Motor neuron (in vitro differentiated cells): ENCODE data around the gene ALS2. TPM values are rescaled to one million over a fixed set of nuclear protein-coding genes. Genes with fewer than 3 reads are reported as not detected.
"Not testable (repeated sequence)": the region's sequence is repeated elsewhere in the genome, so short reads cannot be mapped to it uniquely, and the experiment has no call there.

Source experiments
- ATAC-seq, 8 experiments: fragments of 200-7000 bp; cut with Tn5 transposase; replicated peaks in 6 of 8; 2 replicates each; pipeline ENCODE4 v1.8.0; 2021; ENCODE audit warnings: mild to moderate bottlenecking in 8 of 8, moderate library complexity in 8 of 8
- H3K27ac ChIP-seq, 2 donors: fragments of 250-450 bp; sonication (Bioruptor Pico); 2 replicates each; pipeline ENCODE4 v1.9.0; 2021; ENCODE audit warnings: antibody characterized with exemption in 2 of 2, mild to moderate bottlenecking in 2 of 2, moderate library complexity in 1 of 2
- H3K4me1 ChIP-seq, 2 donors: fragments of 250-450 bp; sonication (Bioruptor Pico); replicated peaks in 1 of 2; 2 replicates each; pipeline ENCODE4 v1.6.1; 2021; ENCODE audit warnings: antibody characterized with exemption in 2 of 2, mild to moderate bottlenecking in 2 of 2, moderate library complexity in 1 of 2
- H3K4me3 ChIP-seq, 5 donors: fragments of 250-450 bp; sonication (Bioruptor Pico); 2 replicates each; pipeline ENCODE4 v1.9.0; 2021; ENCODE audit warnings: antibody characterized with exemption in 5 of 5, mild to moderate bottlenecking in 5 of 5, moderate library complexity in 4 of 5
- WGBS, 10 experiments: fragments of 450-650 bp; shearing (Covaris generic); methylation state at CpG; one replicate each; pipeline ENCODE4 v1.0.0; 2022; 5-methylcytosine and 5-hydroxymethylcytosine counted together
- in situ Hi-C, 9 experiments: fragments of 400-800 bp; cut with MboI; loops; one replicate each; pipeline ENCODE4 v1.15.0; 2021; ENCODE audit warnings: low sequenced_read_pairs in 9 of 9, low pct_unique_long_range_greater_than_20kb in 2 of 9; ENCODE audit not compliant: unreplicated experiment in 9 of 9
- total RNA-seq, 8 experiments: library from RNA; unstranded; fragments of 300-600 nt; gene quantifications; 2 replicates each; pipeline versions ENCODE4 v1.2.3 to v1.2.4, GENCODE V29; 2022

The ALS2 gene
- total RNA-seq, result 10 to 100 TPM; 17.3 to 32.9 (median 21.8) TPM

DNA sequence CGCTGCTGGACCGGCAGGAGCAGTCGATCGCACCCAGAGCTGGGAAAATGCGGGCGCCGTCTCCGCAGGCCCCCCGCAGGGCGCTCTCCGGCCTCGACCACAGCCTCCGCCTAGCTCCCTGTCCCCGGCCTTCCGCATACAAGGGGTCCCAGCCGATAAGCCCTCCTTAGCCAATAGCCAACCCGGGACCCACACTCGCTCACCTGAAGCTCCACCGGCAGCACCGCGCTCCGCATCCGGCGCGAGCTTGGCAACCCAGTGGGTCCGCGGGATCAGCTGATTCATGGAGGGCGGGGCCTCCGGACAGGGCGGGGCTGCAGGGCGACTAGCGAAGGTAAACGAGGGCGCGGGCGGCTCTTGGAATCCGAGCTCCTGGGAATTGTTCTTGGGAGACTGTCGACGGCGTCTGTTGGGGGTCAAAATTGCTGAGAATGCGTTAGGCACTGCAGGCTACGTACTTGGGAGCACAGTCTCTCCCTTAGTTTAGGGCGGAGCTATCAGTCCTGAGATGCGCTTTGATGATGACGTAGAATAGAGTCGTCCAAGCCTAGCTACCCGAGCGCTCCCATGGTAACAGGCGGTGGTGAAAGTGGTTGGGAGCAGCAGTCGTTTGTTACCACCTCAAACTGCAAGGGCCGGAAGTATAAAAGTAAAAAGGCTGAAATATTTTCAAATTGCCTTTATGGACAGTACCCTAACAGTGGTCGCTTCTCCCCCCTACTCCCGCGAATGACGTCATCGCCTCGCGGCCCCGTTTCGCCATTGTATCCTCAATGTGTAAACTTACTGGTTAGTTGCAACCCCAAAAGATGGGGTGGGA is at the start of gene ALS2:
Gene ALS2 (minus strand): TSS at position 260 of the 820 bp plus-strand sequence. CDS start 12,048 bp downstream, outside the sequence.
- ATAC-seq, result peak; percentile 88 to 93 (median 92)
- WGBS, 10 experiments, result 0 to 4% (median 0%) methylated on average over 6 to 19 of the region's 60 CpGs; no CpG with 5 or more reads in 6 of the 10 experiments
- Histone ChIP-seq H3K4me1 (peaks cover 5 to 19% of the 10 kb centered on the region in 2 donors), H3K27ac (peak within 1 kb of the TSS; percentile 59 to 62), H3K4me3 (peak within 1 kb of the TSS; percentile 60 to 88 (median 71))
- in situ Hi-C loops, result loop anchor here (25.0 kb wide), 2 partner anchors 381 to 406 kb away; no protein-coding TSS in a partner anchor

GRCh38 chr2:201828220-201828619 is 47.5 kb upstream of the ALS2 start:
- no peak overlapping the region for H3K4me3 ChIP-seq
- WGBS, 10 experiments, result 27 to 90% (median 80%) methylated on average over 1 to 2 of the region's 2 CpGs; no CpG with 5 or more reads in 1 of the 10 experiments
- H3K27ac ChIP-seq, result no peak overlapping the region
- no peak for ATAC-seq
- H3K4me1 ChIP-seq, result no peaks in the 10 kb centered on the region
- in situ Hi-C loops, result no loop called here

DNA sequence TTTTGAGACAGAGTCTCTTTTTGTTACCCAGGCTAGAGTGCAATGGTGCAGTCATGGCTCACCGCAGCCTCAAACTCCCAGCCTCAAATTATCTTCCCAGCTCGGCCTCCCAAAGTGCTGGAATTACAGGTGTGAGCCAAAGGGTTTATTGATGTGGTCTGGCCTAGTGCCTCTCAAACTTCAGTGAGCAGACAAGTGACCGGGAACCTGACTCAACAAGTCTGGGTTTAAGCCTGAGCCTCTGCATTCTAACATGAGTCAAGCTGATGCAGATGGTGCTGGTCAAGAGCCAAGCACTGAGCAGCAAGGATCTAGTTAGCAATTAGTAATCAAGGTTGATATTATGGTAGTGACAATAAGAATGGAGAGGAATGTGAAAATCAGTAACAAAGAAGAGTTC is 46.9 kb upstream of the ALS2 start:
- Histone ChIP-seq H3K4me1 (no peaks in the 10 kb centered on the region), H3K27ac (no peak overlapping the region), H3K4me3 (no peak overlapping the region)
- 24 to 100% (median 90%) methylated on average over 1 to 3 of the region's 3 CpGs; no CpG with 5 or more reads in 4 of the 10 experiments for WGBS, 10 experiments
- ATAC-seq, result no peak
- in situ Hi-C loops, result no loop called here

GRCh38 chr2:201824212-201824611 is 43.5 kb upstream of the ALS2 start:
- in situ Hi-C loops, result no loop called here
- WGBS, 10 experiments, result 0 to 100% (median 80%) methylated on average over 1 of the region's 1 CpG; no CpG with 5 or more reads in 1 of the 10 experiments

DNA sequence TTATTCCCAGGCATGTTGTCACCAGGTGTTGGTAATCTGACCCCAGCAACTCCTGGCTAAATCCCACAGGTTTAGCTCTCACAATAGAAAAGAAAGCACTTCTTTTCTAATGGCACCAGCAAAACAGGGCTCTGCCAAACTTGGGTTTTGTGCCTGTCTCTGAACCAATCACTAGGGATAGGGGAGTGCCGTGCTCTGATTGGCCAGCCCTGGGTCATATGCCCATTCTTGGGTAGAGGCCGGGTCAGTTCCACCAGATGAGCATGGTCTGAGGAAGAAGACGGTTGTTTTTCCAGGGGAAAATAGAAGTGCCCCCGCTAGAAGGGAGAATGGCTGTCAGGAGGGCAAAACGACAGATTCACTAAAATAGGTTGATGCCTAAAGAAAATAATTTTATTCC is 40.3 kb upstream of the ALS2 start:
- in situ Hi-C loops, result no loop called here
- ATAC-seq, result no peak
- Histone ChIP-seq H3K27ac (no peak overlapping the region), H3K4me3 (no peak overlapping the region), H3K4me1 (no peaks in the 10 kb centered on the region)
- 68 to 100% (median 93%) methylated on average over 1 to 5 of the region's 5 CpGs; no CpG with 5 or more reads in 3 of the 10 experiments for WGBS, 10 experiments

More at GRCh38 chr2:201824212-201824611, 43.5 kb upstream of the ALS2 start:
- ATAC-seq, result no peak
- H3K4me3 ChIP-seq, result no peak overlapping the region
- no peak overlapping the region for H3K27ac ChIP-seq
- no peaks in the 10 kb centered on the region for H3K4me1 ChIP-seq

DNA sequence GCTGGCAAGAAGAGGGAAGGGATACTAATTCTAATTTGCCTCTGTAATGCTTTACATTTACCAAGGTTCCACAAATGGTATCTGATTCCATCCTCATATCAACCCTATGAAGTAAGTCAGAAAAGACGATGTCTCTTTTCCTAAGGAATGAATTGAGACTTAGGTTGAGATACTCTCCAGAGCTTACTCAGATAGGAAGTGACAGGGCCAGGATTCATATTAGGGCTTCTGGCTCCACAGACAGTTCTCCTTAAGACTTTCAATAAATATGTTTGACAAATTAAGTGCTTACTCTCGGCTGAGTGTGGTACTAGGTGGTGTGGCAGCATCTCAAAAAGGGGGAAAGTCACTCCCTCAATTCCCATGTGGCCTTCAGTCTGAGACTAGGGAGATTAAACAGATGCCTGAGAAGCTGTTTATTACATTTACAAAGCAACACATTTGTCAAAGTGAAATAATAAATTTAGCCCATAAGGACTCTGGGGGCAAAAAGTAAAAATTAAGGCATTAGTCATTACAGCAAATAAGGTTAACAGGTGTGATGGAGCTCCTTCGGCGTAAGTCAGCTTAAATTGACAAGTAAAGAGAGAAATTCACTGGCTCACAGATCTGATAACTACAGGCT is 39.8 kb upstream of the ALS2 start:
- WGBS, 10 experiments, result 0 to 89% (median 64%) methylated on average over 1 to 4 of the region's 4 CpGs; no CpG with 5 or more reads in 2 of the 10 experiments
- Histone ChIP-seq H3K4me3 (no peak overlapping the region), H3K4me1 (no peaks in the 10 kb centered on the region), H3K27ac (no peak overlapping the region)
- no peak for ATAC-seq
- in situ Hi-C loops, result no loop called here

DNA sequence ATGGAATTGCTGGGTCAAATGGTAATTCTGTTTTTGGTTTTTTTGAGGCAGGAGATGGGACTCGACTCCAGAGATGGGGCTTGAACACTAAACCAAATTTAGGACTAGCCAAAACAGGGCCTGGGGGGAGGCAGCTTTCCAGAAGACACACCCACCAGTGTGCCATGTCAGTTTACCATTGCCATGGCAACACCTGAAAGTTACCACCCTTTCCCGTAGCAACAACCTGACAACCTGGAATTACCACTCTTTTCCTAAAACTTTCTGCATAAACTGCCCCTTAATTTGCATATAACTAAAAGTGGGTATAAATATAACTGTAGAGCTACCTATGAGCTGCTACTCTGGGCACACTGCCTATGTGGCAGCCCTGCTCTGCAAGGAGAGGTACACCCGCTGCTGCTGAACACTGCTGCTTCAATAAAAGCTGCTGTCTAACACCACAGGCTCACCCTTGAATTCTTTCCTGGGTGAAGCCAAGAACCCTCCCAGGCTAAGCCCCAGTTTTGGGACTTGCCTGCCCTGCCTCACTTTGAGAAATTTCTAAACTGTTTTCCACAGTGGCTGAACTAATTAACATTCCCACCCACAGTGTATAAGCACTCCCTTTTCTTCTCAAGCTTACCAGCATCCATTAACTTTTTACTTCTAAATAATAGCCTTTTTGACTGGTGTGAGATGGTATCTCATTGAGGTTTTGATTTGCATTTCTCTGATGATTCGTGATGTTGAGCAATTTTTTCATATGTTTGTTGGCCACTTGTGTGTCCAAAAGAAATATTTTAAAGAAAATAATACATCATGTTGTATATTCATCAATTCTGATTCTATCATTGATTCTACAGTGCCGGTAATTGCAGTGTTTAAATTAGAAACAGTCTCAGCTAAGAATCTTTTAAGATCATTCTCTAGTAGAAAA is 36.2 kb upstream of the ALS2 start:
- WGBS, 10 experiments, result 11 to 94% (median 71%) methylated on average over 1 to 4 of the region's 5 CpGs
- no peak overlapping the region for H3K4me3 ChIP-seq
- peak in 2 of 8 experiments; percentile 83 to 87 for ATAC-seq
- H3K4me1 ChIP-seq, result no peaks in the 10 kb centered on the region
- H3K27ac ChIP-seq, result no peak overlapping the region
- in situ Hi-C loops, result no loop called here

- WGBS, 10 experiments, result 4 to 94% (median 82%) methylated on average over 2 to 9 of the region's 9 CpGs
- Histone ChIP-seq H3K4me1 (no peaks in the 10 kb centered on the region), H3K4me3 (no peak overlapping the region), H3K27ac (no peak overlapping the region)
- in situ Hi-C loops, result no loop called here
- ATAC-seq, result no peak
These were observed 33.4 kb upstream of the ALS2 start for GRCh38 chr2:201813996-201814760.

DNA sequence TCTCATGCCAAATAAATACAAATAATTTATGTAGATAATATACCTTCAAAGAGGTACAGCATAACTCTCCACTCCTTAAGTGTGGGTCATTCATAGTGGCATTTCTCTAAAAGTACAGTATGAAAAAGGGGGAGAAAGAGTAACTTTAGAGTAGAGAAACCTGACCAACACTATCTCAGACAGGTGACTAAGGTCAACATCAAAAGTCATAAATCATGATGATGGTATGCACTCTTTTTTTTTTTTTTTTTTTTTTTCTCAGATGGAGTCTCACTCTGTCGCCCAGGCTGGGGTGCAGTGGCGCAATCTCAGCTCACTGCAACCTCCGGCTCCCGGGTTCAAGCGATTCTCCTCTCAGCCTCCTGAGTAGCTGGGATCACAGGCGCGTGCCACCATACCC is 29.9 kb upstream of the ALS2 start:
- H3K4me3 ChIP-seq, ATAC-seq, H3K27ac ChIP-seq, in situ Hi-C loops: not testable (repeated sequence)
- peaks cover 23 to 24% of the 10 kb centered on the region in 2 donors for H3K4me1 ChIP-seq
- WGBS, 10 experiments, result 70 to 100% (median 96%) methylated on average over 2 to 5 of the region's 7 CpGs; no CpG with 5 or more reads in 7 of the 10 experiments

DNA sequence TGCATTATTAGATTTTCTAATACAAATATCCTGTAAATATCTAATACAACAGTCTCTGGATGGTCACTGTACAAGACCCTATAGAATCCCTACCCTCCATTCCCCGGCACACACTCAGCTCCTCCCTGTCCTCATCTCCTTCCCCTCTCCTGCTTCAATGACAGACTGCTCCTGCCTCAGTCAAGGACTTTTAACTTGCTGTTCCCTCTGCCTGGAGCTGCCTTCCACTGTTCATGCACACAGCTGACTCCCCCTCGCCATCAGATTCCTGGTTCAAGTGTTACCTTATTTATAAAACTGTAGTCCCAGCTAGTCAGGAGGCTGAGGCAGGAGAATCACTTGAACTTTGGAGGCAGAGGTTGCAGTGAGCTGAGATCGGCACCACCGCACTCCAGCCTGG is 28.9 kb upstream of the ALS2 start:
- WGBS, 10 experiments, result 46 to 95% (median 80%) methylated on average over 1 to 4 of the region's 4 CpGs; no CpG with 5 or more reads in 1 of the 10 experiments
- H3K4me3 ChIP-seq, result no peak overlapping the region
- in situ Hi-C loops, result no loop called here
- H3K27ac ChIP-seq, result no peak overlapping the region
- H3K4me1 ChIP-seq, result peaks cover 23 to 24% of the 10 kb centered on the region in 2 donors
- no peak for ATAC-seq

GRCh38 chr2:201808027-201808426 is 27.3 kb upstream of the ALS2 start:
- WGBS, 10 experiments, result 0 to 100% (median 37%) methylated on average over 1 to 2 of the region's 2 CpGs; no CpG with 5 or more reads in 4 of the 10 experiments
- peaks cover 23 to 24% of the 10 kb centered on the region in 2 donors for H3K4me1 ChIP-seq
- no peak overlapping the region for H3K27ac ChIP-seq
- in situ Hi-C loops, result no loop called here
- ATAC-seq, result no peak
- H3K4me3 ChIP-seq, result no peak overlapping the region

DNA sequence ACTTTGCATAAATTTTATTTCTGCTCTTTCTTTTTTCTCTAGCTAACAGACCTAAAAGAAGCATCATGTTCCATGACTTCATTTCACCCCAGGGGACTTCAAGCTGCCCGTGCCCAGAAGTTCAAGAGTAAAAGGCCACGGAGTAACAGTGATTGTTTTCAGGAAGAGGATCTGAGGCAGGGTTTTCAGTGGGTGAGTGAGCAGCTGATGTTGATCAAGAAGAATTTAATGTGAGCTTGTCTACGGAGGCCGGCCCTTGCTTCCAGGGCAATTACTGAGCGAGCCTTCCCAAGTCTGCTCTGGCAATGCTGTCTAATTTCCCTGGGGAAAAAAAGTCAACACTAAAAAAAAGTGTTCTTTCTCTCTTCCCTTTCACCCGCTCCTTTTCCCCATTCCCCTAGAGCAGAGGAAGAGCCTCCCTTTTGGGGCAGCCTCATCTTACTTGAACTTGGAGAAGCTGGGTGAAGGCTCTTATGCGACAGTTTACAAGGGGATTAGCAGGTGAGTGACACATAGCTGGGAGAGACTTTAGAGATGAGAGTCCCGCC is 26.8 kb upstream of the ALS2 start:
- 0 to 22% (median 5%) methylated on average over 2 to 7 of the region's 8 CpGs; no CpG with 5 or more reads in 2 of the 10 experiments for WGBS, 10 experiments
- Histone ChIP-seq H3K4me1 (peaks cover 23 to 24% of the 10 kb centered on the region in 2 donors), H3K4me3 (no peak overlapping the region), H3K27ac (no peak overlapping the region)
- in situ Hi-C loops, result no loop called here
- ATAC-seq, result peak in 6 of 8 experiments; percentile 37 to 96 (median 89)
